Naive B cell (primary cell): Measurements from ENCODE around the gene NEURL1. TPM values are rescaled to one million over a fixed set of nuclear protein-coding genes. Genes with fewer than 3 reads are reported as not detected.
A peak's percentile ranks its signal among the peaks of the same experiment; 100 is the strongest.

ENCODE experiments used
- ATAC-seq, 2 donors: fragments of 150-1000 bp; cut with Tn5 transposase; 2 replicates each; pipeline ENCODE4 v1.10.0; 2021; ENCODE audit warnings: low read depth in 2 of 2, mild to moderate bottlenecking in 2 of 2, moderate library complexity in 2 of 2
- DNase-seq: peaks from one replicate; pipeline ENCODE4 v3.0.0; 2022
- H3K27ac Mint-ChIP-seq, 6 donors: one replicate each; pipeline ENCODE4 v1.8.0; 2020 to 2022; ENCODE audit warnings: mild to moderate bottlenecking in 6 of 6, mixed read lengths in 6 of 6, moderate library complexity in 5 of 6, inconsistent platforms in 2 of 6
- H3K27me3 Mint-ChIP-seq, 3 donors: one replicate each; pipeline ENCODE4 v1.8.0; 2021 to 2022; ENCODE audit warnings: mixed read lengths in 3 of 3, mild to moderate bottlenecking in 1 of 3
- H3K36me3 Mint-ChIP-seq, 2 donors: one replicate each; pipeline ENCODE4 v1.8.0; 2020 to 2022; ENCODE audit warnings: mixed read lengths in 2 of 2, inconsistent platforms in 1 of 2, mild to moderate bottlenecking in 1 of 2
- H3K4me1 Mint-ChIP-seq, 3 donors: one replicate each; pipeline ENCODE4 v1.8.0; 2020 to 2022; ENCODE audit warnings: mixed read lengths in 3 of 3, inconsistent platforms in 1 of 3, mild to moderate bottlenecking in 1 of 3, moderate library complexity in 1 of 3
- H3K4me3 Mint-ChIP-seq, 8 donors: one replicate each; pipeline ENCODE4 v1.8.0; 2020 to 2022; ENCODE audit warnings: mild to moderate bottlenecking in 8 of 8, mixed read lengths in 8 of 8, moderate library complexity in 8 of 8, inconsistent platforms in 2 of 8
- H3K9me3 Mint-ChIP-seq, 7 donors: one replicate each; pipeline ENCODE4 v1.8.0; 2020 to 2022; ENCODE audit warnings: mixed read lengths in 7 of 7, mild to moderate bottlenecking in 5 of 7, inconsistent platforms in 2 of 7, moderate library complexity in 1 of 7
- polyA plus RNA-seq, 6 donors: library from polyadenylated mRNA; unstranded; fragments of 300-500 nt; fragmentation: Illumina TruSeq; gene quantifications; one replicate each; pipeline ENCODE4 v1.2.3, GENCODE V29; 2021; ENCODE audit warnings: low read depth in 6 of 6

Gene NEURL1
- polyA plus RNA-seq, 6 donors from 2014 or later = 0.21 to 0.83 (median 0.33) TPM

DNA sequence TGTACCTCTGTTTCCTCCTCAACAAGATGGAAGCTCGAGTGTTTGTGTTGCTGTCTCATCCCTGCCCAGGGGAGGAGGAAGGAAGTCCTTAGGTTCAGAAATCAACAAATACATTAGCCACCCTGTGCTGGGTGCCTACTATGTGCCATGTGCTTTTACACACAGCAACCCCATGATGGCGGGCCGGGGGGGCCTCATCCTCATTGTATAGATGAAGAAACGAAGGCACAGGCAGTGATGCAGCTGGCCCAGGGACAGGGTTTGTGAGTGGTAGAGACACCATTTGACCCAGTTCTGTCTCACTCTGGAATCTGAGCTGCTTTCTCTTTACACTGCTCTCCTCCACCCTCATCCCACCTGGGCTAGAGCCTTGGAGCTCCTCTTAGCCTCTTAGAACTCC is 39.5 kb upstream of the NEURL1 start:
- no peak for DNase-seq
- Mint-ChIP-seq H3K27me3 (peaks cover 0 to 32% (median 4%) of the 10 kb centered on the region in 3 donors), H3K4me1 (peaks cover 16 to 21% (median 17%) of the 10 kb centered on the region in 3 donors), H3K27ac (no peak overlapping the region), H3K9me3 (no peaks in the 10 kb centered on the region), H3K4me3 (peak overlapping the region in 2 of 8 donors; percentile 44 to 84), H3K36me3 (peaks cover 0 to under 1% of the 10 kb centered on the region in 2 donors)
- no peak for ATAC-seq

DNA sequence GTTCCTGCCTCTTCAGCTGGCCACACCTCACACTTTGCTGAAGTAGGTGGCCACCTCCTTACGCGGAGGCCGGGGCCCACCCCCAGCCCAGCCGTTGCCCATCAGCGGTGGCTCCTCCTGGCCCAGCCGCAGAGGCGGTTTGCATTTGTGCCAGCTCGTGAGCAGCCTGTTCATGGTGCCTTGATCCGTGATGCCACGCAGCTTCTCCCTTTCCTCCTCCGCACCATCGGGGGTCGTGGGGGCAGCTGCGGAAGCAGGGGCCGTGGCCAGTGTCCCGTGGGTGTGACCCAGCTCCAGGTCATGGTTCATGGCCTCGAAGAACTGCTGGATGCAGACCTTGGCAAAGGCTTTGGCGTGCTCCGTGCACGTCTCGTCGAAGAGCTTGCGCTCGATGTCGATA is 38.3 kb upstream of the NEURL1 start:
- peaks cover 0 to 32% (median 4%) of the 10 kb centered on the region in 3 donors for H3K27me3 Mint-ChIP-seq
- DNase-seq = no peak
- H3K4me1 Mint-ChIP-seq = peaks cover 12 to 17% (median 16%) of the 10 kb centered on the region in 3 donors
- H3K36me3 Mint-ChIP-seq = no peaks in the 10 kb centered on the region
- no peak overlapping the region for H3K27ac Mint-ChIP-seq
- no peaks in the 10 kb centered on the region for H3K9me3 Mint-ChIP-seq
- no peak overlapping the region for H3K4me3 Mint-ChIP-seq
- ATAC-seq = no peak

DNA sequence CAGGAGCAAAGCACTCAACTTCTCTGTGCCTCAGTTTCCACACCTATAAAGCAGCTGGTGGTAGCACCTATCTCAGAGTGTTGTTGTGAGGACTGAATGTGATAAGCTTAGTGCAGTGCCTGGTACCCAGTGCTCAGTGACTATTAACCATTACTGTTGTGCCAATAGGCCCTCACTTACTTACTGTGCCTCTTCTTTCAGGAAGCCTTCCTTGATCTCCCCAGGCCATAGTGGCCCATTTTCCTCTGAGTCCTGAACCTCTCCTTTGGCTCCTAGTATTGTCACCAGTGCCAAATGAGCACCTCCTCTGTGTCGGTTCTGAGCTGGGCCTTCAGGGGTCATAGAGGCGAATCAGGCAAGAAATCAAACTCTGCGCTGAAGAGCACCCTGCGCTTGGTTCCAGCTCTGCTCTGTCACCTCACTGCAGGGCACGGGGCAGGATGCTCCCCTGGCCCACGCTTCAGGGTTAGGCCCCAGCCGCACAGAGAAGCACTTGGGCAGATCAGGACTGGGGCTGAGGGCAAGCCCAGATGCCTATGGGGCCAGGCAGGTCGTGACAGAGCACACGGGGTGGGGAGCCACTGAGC is 37.3 kb upstream of the NEURL1 start:
- H3K27me3 Mint-ChIP-seq = peaks cover 0 to 27% (median 4%) of the 10 kb centered on the region in 3 donors
- peaks cover 9 to 12% (median 12%) of the 10 kb centered on the region in 3 donors for H3K4me1 Mint-ChIP-seq
- no peak for DNase-seq
- no peaks in the 10 kb centered on the region for H3K36me3 Mint-ChIP-seq
- H3K27ac Mint-ChIP-seq = no peak overlapping the region
- H3K4me3 Mint-ChIP-seq = no peak overlapping the region
- no peaks in the 10 kb centered on the region for H3K9me3 Mint-ChIP-seq
- no peak for ATAC-seq

DNA sequence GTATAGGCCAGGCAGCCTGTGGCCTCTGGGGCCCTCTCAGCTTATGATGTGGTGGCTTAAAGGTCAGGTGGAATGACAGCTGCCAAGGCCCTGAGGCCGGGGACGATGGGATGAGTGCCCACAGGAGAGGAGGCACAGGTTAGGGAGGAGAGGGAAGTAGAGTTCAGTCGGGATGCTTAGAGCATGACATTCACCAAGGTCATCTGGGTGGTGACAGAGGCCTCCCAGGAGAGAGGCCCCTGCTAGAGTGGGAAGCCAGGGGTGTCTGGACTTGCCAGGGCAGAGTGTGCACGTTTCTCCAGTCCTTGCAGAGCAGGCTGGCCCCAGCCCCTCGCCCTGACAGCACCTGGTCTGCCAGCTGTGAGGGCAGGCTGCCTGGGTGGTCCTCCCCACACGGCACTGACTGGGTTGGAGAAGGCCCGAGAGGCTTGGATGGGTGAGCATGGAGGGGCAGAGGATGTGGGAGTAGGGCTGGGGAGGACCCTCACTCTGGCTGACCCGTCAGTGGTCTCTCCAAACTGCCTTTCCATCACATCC is 36.3 kb upstream of the NEURL1 start:
- no peak for ATAC-seq
- no peak overlapping the region for H3K27ac Mint-ChIP-seq
- peaks cover under 1 to 12% (median 6%) of the 10 kb centered on the region in 3 donors for H3K4me1 Mint-ChIP-seq
- DNase-seq = no peak
- no peak overlapping the region for H3K4me3 Mint-ChIP-seq
- no peaks in the 10 kb centered on the region for H3K9me3 Mint-ChIP-seq
- H3K36me3 Mint-ChIP-seq = no peaks in the 10 kb centered on the region
- peaks cover 0 to 20% (median 4%) of the 10 kb centered on the region in 3 donors for H3K27me3 Mint-ChIP-seq

DNA sequence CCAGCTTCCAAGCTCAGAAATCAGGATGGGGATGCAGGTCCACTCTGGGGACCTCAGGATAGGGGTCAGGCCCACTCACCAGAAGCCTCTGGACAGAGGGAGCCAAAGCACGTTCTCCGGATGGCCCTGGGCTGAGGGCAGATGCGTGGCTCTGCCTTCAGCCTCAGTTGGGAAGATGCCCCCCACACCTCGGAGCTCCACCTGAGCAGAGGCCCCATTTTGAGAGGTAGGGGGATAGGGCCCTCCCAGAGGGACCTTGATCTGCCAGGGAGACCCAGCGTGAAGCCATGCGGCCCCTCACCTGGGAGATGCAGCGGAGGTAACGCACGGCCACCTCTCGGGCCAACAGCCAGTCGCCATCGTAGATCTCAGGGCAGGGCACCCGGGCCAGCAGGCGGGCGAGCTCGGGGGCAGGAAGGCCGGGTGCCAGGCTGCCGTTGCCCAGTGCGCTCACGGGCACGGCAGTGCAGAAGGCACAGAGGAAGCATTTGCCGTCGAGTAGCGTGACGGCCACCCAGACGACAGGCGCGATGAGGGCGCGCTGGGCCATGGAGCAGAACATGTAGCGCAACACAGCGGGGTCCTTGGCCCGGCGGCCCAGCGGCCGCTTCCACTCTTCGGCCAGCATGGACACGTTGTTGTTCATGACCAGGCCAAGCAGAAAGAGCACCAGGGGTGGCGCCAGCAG is 35.5 kb upstream of the NEURL1 start:
- ATAC-seq (no peak), DNase-seq (no peak)
- Mint-ChIP-seq H3K4me1 (peaks cover 0 to 7% (median 0%) of the 10 kb centered on the region in 3 donors), H3K4me3 (no peak overlapping the region), H3K36me3 (no peaks in the 10 kb centered on the region), H3K9me3 (no peaks in the 10 kb centered on the region), H3K27ac (no peak overlapping the region), H3K27me3 (peaks cover 0 to 12% (median 4%) of the 10 kb centered on the region in 3 donors)

DNA sequence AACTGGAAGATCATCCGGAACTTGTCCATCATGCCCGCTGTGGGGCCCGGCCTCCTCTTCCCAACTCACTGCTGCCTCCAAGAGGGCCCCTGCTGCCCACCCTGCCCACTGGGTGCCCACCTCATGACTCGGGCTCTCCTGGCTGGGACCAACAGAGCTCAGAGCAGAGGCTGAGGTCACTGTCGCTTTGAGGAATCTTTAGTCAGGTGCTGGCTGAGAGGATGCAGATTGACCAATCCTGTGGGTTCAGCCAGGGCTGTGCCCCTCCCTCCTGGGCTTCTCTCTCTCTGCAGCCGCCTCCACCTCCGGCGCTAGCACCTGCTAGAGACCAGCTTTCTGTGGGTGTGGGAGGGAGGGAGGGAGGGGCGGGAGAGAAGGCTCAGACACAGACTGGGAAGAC is 34.8 kb upstream of the NEURL1 start, which contains the start of gene CALHM1:
TSS of gene CALHM1 (minus strand) at position 181 of the 400 bp plus-strand sequence. CDS start at position 32, 149 bp downstream.
- H3K4me1 Mint-ChIP-seq = peaks cover 0 to 4% (median 0%) of the 10 kb centered on the region in 3 donors
- H3K27ac Mint-ChIP-seq = no peak within 1 kb of the TSS
- peaks cover 0 to 6% (median 4%) of the 10 kb centered on the region in 3 donors for H3K27me3 Mint-ChIP-seq
- H3K36me3 Mint-ChIP-seq = no peaks in the 10 kb centered on the region
- DNase-seq (no peak), ATAC-seq (no peak)
- H3K9me3 Mint-ChIP-seq = no peaks in the 10 kb centered on the region
- no peak within 1 kb of the TSS for H3K4me3 Mint-ChIP-seq

DNA sequence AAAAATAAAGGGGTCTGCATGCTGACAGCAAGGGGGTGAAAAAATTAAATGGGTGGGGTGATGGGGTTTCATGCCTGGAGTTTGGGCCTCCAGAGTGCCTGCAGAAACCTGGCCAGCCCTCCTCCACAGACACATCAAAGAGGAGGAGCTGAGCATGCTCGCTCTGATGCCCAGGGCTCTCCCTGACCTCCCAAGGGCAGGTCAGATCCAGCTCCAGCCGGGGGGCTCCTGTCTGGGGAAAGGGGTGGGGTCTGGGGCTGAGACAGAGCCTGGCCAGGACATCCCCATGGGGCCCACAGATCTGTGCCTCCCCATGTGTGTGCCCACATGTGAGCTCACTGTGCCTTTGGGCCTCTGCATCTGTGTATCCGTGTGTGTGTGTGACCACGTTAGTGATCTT is 33.9 kb upstream of the NEURL1 start:
- Mint-ChIP-seq H3K4me1 (peaks cover 0 to 4% (median 0%) of the 10 kb centered on the region in 3 donors), H3K9me3 (no peaks in the 10 kb centered on the region), H3K36me3 (no peaks in the 10 kb centered on the region), H3K4me3 (no peak overlapping the region), H3K27me3 (peaks cover 0 to 5% (median 4%) of the 10 kb centered on the region in 3 donors), H3K27ac (no peak overlapping the region)
- DNase-seq = no peak
- no peak for ATAC-seq

DNA sequence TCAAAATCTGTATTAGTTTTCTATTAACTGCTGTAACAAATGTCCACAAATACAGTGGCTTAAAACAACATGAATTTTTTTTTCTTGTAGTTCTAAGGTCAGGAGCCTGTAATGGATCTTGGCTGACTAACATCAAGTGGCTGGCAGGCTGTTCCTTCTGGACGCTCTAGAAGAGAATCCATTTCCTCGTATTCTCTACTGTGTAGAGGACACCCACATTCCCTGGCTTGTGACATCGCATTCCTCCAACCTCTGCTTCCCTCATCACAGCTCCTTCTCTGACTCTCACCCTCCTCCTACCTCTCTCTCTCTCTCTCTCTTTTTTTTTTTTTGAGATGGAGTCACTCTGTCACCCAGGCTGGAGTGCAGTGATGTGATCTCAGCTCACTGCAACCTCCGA is 30.0 kb upstream of the NEURL1 start:
- no peaks in the 10 kb centered on the region for H3K36me3 Mint-ChIP-seq
- H3K4me3 Mint-ChIP-seq = no peak overlapping the region
- ATAC-seq (no peak), DNase-seq (no peak)
- no peak overlapping the region for H3K27ac Mint-ChIP-seq
- no peaks in the 10 kb centered on the region for H3K9me3 Mint-ChIP-seq
- peaks cover 0 to 5% (median 0%) of the 10 kb centered on the region in 3 donors for H3K27me3 Mint-ChIP-seq
- H3K4me1 Mint-ChIP-seq = peaks cover 0 to 9% (median 7%) of the 10 kb centered on the region in 3 donors

DNA sequence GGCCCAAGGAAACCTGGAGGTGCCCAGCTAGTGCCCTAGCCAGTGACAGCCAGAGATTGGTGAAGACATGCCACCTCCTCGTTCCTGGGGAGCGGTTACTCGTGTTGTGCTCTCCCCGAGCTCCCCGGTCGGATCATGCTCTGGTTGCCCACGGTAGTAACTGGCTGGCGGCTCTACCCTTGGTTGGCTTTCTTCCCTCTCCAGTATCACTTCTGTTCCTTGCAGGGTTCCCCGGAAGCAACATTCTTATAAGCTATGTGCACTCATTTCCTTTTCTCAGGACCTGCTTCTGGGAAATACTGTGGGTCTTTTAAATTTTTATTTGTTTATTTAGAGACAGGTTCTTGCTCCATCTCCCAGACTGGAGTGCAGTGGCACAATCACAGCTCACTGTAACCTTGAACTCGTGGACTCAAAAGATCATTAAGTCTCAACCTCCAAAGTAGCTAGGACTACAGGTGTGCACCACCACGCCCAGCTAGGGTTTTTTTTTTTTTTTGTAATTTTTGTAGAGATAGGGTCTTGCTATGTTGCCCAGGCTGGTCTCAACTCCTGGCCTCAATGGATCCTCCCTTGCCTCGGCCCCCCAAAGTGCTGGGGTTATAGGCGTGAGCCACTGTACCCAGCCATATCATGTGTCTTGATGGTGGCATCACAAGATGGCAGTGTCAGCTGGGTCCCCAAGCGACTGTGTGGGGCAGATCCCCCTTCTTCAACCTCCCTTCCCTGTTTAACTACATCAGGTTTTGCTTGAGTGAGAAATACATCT is 27.9 kb upstream of the NEURL1 start:
- peak overlapping the region in 2 of 6 donors; percentile 27 to 37 for H3K27ac Mint-ChIP-seq

DNA sequence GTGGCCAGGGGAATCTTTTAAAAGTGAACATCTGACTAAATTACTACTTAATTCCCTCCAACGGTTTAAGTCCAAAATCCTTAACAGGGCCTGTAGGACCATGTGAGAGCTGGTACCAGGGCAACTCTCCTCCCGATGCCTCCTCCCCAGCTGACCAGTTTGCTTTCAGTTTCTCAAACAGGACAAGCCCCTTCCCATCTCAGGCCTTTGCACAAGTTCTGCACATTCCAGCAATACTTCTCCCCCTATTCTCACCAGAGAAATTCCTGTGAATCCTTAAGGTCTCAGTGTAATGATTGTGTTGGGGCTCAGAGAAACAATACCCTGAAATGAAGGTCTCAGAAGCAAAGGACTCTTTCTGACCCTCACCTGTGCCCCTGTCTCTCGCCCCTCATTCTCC is 26.8 kb upstream of the NEURL1 start:
- no peak overlapping the region for H3K4me3 Mint-ChIP-seq
- peaks cover 18 to 28% (median 27%) of the 10 kb centered on the region in 3 donors for H3K4me1 Mint-ChIP-seq
- H3K9me3 Mint-ChIP-seq = no peaks in the 10 kb centered on the region

More for the DNA sequence above, 27.9 kb upstream of the NEURL1 start:
- DNase-seq = no peak
- Mint-ChIP-seq H3K4me1 (peaks cover 6 to 21% (median 16%) of the 10 kb centered on the region in 3 donors), H3K27me3 (peaks cover 0 to 4% (median 0%) of the 10 kb centered on the region in 3 donors), H3K36me3 (no peaks in the 10 kb centered on the region), H3K4me3 (no peak overlapping the region), H3K9me3 (no peaks in the 10 kb centered on the region)
- no peak for ATAC-seq

DNA sequence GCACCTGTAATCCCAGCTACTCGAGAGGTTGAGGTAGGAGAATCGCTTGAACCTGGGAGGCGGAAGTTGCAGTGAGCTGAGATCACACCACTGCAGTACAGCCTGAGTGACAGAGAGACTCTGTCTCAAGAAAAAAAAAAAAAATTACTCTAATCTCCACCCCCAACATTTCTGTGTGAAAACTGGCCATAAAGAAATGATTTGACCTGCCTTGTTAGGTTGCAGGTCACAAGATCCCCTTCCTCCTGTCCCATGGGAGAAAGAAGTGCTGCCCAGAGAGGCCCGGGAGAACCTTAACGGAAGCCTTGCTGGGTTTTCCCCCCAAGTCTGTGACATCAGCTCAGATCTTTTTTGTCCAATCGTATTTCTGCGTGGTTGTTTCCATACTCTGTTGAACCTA is 26.1 kb upstream of the NEURL1 start:
- Mint-ChIP-seq H3K36me3 (no peaks in the 10 kb centered on the region), H3K27ac (peak overlapping the region in 3 of 6 donors; percentile 22 to 86 (median 85)), H3K27me3 (peaks cover 0 to 8% (median 0%) of the 10 kb centered on the region in 3 donors), H3K4me1 (peaks cover 24 to 34% (median 32%) of the 10 kb centered on the region in 3 donors), H3K4me3 (peak overlapping the region in 1 of 8 donors; percentile 18), H3K9me3 (no peaks in the 10 kb centered on the region)
- ATAC-seq = peak in 1 of 2 donors; percentile 36
- no peak for DNase-seq

More for the DNA sequence above, 26.8 kb upstream of the NEURL1 start:
- ATAC-seq (no peak), DNase-seq (no peak)
- Mint-ChIP-seq H3K27ac (peak overlapping the region in 2 of 6 donors; percentile 47 to 85), H3K27me3 (peaks cover 0 to 8% (median 0%) of the 10 kb centered on the region in 3 donors), H3K36me3 (no peaks in the 10 kb centered on the region)

DNA sequence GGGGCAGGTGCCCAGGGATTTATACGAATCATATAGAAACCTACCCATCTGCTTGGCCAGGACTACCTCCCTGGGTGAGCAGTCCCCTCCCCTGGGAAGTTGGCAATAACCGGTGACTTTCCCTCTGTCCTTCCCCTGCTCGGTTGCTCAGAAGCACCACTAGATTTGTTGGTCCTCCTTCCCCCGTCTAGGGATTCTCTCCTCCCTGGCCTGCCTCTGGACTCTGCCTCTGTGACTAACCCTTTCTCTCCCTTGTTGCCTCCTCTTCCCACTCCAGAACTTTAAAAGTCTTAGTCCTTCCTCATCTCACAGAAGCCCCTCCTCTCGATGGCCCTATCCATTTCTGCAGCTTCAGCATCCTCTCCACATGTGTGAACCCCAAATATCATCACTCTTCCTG is 24.3 kb upstream of the NEURL1 start:
- Mint-ChIP-seq H3K4me1 (peaks cover 26 to 41% (median 32%) of the 10 kb centered on the region in 3 donors), H3K4me3 (peak overlapping the region in 1 of 8 donors; percentile 17), H3K36me3 (no peaks in the 10 kb centered on the region), H3K27me3 (peaks cover 0 to 8% (median 0%) of the 10 kb centered on the region in 3 donors), H3K9me3 (no peaks in the 10 kb centered on the region), H3K27ac (peak overlapping the region in 2 of 6 donors; percentile 23 to 85)
- no peak for ATAC-seq
- DNase-seq = no peak
